ENCODE data around the gene CRYBG1.

DNA sequence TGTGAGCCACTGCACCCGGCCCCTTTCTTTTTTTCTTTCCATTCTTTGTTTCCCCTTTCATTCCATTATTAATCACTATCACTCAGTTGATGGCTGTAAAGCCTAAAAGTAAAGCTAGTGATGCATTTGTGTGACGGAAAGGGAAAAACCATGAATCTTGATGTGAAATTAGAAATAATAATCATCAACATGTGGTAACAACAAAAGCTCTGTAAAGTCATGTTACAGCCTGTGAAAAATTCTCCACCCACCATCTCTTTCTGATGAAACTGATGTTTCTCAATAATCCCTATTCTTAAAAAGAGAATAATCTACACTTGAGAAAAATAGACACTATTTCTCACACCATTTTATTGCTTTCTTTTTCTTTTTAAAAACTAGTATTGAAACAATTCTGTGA lies 80.0 kb downstream of the CRYBG1 start:
- TF ChIP-seq EZH2phosphoT487 (IDR thresholded peaks at IDR 0.05; ENCODE audit: low read depth, severe bottlenecking, unreplicated experiment) = no peak
- TF ChIP-seq, protein P1, sequence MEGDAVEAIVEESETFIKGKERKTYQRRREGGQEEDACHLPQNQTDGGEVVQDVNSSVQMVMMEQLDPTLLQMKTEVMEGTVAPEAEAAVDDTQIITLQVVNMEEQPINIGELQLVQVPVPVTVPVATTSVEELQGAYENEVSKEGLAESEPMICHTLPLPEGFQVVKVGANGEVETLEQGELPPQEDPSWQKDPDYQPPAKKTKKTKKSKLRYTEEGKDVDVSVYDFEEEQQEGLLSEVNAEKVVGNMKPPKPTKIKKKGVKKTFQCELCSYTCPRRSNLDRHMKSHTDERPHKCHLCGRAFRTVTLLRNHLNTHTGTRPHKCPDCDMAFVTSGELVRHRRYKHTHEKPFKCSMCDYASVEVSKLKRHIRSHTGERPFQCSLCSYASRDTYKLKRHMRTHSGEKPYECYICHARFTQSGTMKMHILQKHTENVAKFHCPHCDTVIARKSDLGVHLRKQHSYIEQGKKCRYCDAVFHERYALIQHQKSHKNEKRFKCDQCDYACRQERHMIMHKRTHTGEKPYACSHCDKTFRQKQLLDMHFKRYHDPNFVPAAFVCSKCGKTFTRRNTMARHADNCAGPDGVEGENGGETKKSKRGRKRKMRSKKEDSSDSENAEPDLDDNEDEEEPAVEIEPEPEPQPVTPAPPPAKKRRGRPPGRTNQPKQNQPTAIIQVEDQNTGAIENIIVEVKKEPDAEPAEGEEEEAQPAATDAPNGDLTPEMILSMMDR (IDR thresholded peaks at IDR 0.05; ENCODE audit: poor library complexity) = no peak
- TF ChIP-seq EZH2 (IDR thresholded peaks at IDR 0.05; ENCODE audit: borderline replicate concordance) = no peak
